Activated naive CD4-positive, alpha-beta T cell treated with anti-CD3 and anti-CD28 coated beads, Interleukin-2, amount 10 ng/mL, durations not matched to agents 7 days and 5 days (primary cell): ENCODE results near the gene RPA1.

Experiments used
- CTCF ChIA-PET: fragments of 350-600 bp; sonication (Branson Sonifier 250); formaldehyde crosslinking; loops from one replicate; lab custom pipeline; 2021; ENCODE audit warnings: antibody characterized with exemption; lab: Charles Lee
- DNase-seq: peaks from one replicate; pipeline ENCODE4 v3.0.0-alpha.2; 2020
- H3K27ac Mint-ChIP-seq: one replicate; pipeline ENCODE4 v1.8.0; 2021; ENCODE audit warnings: mild to moderate bottlenecking, moderate library complexity, mixed read lengths
- H3K27me3 Mint-ChIP-seq: one replicate; pipeline ENCODE4 v1.8.0; 2021; ENCODE audit warnings: mild to moderate bottlenecking, mixed read lengths
- H3K36me3 Mint-ChIP-seq: one replicate; pipeline ENCODE4 v1.8.0; 2021; ENCODE audit warnings: mixed read lengths
- H3K4me1 Mint-ChIP-seq: one replicate; pipeline ENCODE4 v1.8.0; 2021; ENCODE audit warnings: mixed read lengths
- H3K4me3 Mint-ChIP-seq: one replicate; pipeline ENCODE4 v1.8.0; 2021; ENCODE audit warnings: mild to moderate bottlenecking, moderate library complexity, mixed read lengths
- H3K9me3 Mint-ChIP-seq: one replicate; pipeline ENCODE4 v1.8.0; 2021; ENCODE audit warnings: mixed read lengths

The RPA1 gene

DNA sequence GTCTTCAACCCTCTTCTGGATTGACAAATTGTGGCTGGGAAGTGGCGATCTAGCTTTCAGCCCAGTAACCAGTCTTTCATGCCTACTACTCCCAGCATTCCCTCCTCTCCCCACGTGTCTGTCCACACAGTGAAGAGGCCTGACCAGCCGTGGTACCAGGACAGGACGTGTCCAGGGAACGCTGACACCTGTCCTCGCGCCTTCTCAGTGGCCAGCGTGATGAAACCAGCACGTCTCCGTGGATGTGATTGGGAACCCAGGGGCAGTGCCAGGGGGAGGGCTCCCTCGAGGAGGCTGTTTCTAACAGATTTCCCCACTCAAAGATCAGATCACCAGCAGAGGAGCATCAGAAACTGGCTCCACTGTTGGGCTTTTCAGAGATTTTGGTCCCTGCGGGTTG lies 69.1 kb downstream of the RPA1 start:
- Mint-ChIP-seq H3K27ac (no peak overlapping the region), H3K27me3 (peaks cover 4% of the 10 kb centered on the region), H3K4me1 (no peaks in the 10 kb centered on the region), H3K4me3 (no peak overlapping the region), H3K9me3 (no peaks in the 10 kb centered on the region), H3K36me3 (peaks cover 47% of the 10 kb centered on the region)
- CTCF ChIA-PET: no interaction called here
- DNase-seq: no peak

DNA sequence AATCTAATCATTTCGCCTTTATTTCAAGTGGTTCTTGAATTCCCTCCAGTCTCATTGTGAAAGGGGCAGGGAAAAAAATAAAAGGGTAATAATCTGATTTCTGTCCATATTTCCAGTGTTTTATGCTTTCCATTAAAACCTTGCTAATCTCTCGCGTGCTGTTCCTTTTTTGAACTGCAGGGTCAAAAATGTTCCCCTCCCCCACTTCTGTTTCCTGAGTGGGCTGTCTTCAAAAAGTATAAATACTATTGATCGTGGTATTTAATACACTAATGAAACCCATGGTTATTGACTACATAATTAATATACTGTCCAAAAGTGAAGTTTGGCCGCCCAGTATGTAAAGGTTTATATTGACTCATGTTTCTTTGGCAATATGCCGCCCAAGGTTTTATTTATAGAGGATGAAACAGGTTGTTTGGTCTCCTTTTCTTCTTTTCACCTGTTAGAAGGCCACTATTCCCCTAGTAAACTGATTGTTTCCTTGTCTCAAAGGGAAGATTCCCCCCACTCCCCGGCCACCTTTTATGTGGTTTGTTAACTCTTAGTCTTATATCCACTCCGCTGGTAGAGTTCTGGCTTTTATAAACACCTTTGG lies 69.7 kb downstream of the RPA1 start:
- Mint-ChIP-seq H3K9me3 (no peaks in the 10 kb centered on the region), H3K4me1 (no peaks in the 10 kb centered on the region), H3K27ac (no peak overlapping the region), H3K36me3 (peaks cover 40% of the 10 kb centered on the region), H3K4me3 (no peak overlapping the region), H3K27me3 (peaks cover 7% of the 10 kb centered on the region)
- CTCF ChIA-PET: no interaction called here
- DNase-seq: no peak

DNA sequence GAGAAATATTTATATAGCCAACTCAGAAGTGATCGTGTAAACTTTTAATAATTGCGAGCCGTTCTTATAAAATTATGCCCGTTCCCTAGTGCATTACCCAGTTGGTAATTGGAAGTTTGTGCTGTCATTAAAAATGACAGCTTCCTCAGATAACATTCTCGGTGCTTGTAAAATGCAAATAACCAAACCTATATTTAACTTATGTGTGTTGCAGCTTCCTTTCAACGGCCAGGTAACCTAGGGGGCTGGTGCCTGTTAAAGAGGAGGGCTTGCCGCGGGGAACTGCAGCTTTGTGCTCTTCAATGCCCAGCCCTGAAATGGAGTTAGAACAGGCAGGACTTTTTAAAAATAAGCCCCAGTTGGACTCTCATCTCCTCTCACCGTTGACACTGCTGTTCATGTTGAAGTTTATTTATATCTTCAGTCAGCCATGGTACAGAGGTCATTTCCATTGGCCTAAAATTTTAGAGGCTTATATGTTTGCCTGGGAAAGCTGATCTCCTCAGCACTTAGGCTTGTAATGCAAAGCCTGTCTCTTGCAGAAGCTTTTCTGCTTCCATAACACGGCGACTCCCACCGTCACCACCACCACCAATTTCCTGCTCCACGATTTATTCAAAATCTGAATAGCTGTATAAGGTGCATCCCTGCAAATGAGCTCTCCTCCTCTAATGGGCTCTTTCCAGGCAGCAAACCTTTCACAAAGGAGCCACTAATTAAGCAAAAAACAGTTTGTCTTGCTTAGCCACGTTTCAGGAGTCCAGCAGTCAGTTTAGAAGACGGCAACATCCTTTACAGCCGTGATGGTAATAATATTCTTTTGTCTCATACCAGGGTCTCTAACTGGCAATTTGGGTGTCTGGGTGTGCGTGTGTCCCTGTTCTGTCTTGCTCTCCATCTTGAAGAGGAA lies 74.7 kb downstream of the RPA1 start:
- no peak overlapping the region for H3K4me3 Mint-ChIP-seq
- no peaks in the 10 kb centered on the region for H3K9me3 Mint-ChIP-seq
- no peak for DNase-seq
- H3K36me3 Mint-ChIP-seq: peaks cover 4% of the 10 kb centered on the region
- H3K27ac Mint-ChIP-seq: no peak overlapping the region
- peaks cover 57% of the 10 kb centered on the region for H3K27me3 Mint-ChIP-seq
- H3K4me1 Mint-ChIP-seq: peaks cover 13% of the 10 kb centered on the region
- CTCF ChIA-PET: interaction anchor here (0.9 kb wide), 1 partner anchor 22 kb away, joined by 4 read pairs; no protein-coding TSS in a partner anchor

DNA sequence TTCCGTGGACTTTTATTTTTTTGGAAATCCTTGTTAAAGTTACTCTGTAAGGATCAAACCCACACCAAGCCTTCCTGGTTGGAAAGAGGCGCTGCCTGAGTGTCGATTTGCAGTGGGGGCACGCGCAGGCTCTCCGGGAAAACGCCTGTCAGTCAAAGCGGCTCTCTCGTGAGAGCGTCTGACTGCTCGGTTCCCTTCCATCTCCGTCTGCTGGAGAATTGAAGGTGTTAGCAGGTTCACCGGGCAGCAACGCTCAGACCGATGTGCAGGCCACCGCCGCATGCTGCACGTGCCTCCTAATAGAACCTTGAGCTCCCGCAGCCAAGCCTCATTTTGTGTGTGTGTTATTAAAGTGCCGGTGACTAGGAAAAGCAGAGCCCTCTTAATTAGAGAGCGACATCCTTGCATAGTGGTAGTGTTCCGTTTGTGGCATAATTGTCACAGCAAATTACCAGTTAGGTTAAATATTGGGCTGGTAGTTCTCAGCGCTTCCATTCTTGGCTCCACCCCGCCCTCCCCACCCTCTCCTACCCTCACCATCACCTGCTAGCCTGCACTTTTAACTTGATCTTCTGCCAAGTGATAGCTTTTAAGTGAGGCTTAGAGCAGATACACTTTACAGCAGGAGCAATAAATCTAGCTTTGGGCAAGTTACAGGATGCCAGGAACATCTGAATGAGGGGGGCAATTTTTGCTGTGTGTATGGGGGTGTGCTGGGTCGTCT lies 75.5 kb downstream of the RPA1 start:
- peaks cover 2% of the 10 kb centered on the region for H3K36me3 Mint-ChIP-seq
- H3K4me1 Mint-ChIP-seq: peaks cover 13% of the 10 kb centered on the region
- H3K4me3 Mint-ChIP-seq: no peak overlapping the region
- CTCF ChIA-PET: interaction anchor here (0.9 kb wide), 1 partner anchor 23 kb away, joined by 4 read pairs; no protein-coding TSS in a partner anchor
- peaks cover 65% of the 10 kb centered on the region for H3K27me3 Mint-ChIP-seq
- H3K9me3 Mint-ChIP-seq: no peaks in the 10 kb centered on the region
- DNase-seq: no peak
- no peak overlapping the region for H3K27ac Mint-ChIP-seq

DNA sequence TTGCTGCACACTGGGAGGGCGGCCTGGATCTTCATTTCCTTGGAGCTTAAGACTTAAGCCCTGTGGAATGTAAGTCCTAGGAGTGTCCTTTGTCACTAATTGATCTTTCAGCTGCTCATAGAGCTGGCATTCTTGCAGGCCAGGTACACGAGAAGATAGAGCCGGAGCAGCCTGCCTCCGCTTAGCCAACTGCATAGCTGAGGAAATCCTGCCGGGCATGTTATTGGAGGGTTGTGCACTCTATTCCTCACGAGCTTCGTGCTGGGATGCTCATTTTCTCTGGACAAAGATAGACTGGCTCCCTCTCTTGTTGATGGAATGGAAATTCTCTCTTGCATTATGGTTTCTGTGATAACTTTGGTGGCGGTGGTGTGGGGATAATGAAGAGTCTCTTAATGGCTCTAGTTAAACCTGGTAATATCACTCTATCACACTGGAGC lies 76.9 kb downstream of the RPA1 start:
- peaks cover 78% of the 10 kb centered on the region for H3K27me3 Mint-ChIP-seq

DNA sequence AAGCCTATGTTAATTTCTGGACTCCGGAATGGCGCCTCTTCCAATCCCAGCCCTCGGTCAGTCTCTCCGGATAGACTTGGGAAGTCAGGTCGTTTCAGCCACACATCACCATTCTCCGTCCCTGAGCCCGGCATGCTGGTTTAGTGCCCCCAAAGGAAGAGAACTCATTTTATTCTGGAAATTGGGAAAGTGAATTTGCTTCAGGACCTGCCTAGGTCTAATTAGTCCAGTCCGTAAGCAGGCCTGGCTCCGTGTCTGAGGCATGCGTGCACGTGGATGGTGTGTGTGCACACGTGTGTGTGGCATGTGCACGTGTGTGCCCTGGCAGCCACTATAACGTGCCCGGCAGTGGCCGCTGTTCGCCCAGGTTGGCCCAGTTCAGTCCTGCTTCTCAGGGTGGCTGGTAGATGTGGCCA lies 77.4 kb downstream of the RPA1 start:
- H3K27me3 Mint-ChIP-seq: peaks cover 84% of the 10 kb centered on the region
- H3K9me3 Mint-ChIP-seq: no peaks in the 10 kb centered on the region
- H3K36me3 Mint-ChIP-seq: peaks cover 2% of the 10 kb centered on the region
- no peak overlapping the region for H3K27ac Mint-ChIP-seq
- CTCF ChIA-PET: no interaction called here
- no peak for DNase-seq
- H3K4me3 Mint-ChIP-seq: no peak overlapping the region
- peaks cover 13% of the 10 kb centered on the region for H3K4me1 Mint-ChIP-seq

More for the DNA sequence above, 76.9 kb downstream of the RPA1 start:
- CTCF ChIA-PET: no interaction called here
- DNase-seq: no peak
- Mint-ChIP-seq H3K4me3 (no peak overlapping the region), H3K36me3 (peaks cover 2% of the 10 kb centered on the region), H3K9me3 (no peaks in the 10 kb centered on the region), H3K4me1 (peaks cover 13% of the 10 kb centered on the region), H3K27ac (no peak overlapping the region)

DNA sequence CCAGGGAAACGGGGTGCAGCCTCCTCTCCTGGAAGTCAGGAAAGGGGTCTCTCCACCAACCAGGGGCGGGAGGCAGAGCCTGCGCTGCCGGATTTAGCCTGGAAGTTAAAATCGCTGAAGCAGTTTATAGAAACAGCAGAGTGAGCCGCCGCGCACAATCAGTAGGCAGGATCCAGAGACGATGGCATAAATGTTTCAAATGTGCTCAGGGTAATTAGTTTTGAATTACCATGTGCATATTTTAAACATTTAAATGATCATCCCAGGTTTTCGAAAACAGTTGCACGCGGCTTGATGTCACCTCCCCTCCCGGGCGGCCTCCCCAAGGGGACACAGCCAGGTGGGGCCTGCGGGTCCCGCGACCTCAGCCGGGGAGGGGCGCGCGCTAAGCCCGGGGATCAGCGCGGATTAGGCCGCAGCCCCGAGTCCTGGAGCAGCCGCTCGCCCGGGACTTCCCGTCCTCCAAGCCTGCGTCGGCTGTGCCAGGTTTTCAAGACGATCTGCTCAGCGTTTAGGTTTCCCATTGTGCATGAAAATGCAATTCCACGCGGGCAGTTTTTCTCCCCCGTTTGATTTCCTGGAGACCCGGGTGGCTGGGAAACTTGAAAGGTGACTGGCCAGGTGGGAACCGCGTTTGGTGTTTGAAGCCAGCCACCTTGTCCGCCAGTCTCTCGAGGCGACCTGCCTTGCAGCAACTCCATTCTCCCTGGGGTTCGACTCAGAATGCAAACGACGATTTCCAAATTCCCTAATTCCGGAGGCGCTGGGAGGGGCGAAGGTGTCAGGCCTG lies 78.3 kb downstream of the RPA1 start:
- no peak overlapping the region for H3K27ac Mint-ChIP-seq
- peak; percentile 37 for DNase-seq
- CTCF ChIA-PET: interaction anchor here (1.0 to 1.6 kb wide), 6 partner anchors 11 to 474 kb away, joined by 3 to 16 read pairs (median 5); partner anchors contain the start of gene RTN4RL1
- peaks cover 91% of the 10 kb centered on the region for H3K27me3 Mint-ChIP-seq
- peaks cover 13% of the 10 kb centered on the region for H3K4me1 Mint-ChIP-seq
- no peaks in the 10 kb centered on the region for H3K9me3 Mint-ChIP-seq
- peaks cover 2% of the 10 kb centered on the region for H3K36me3 Mint-ChIP-seq
- H3K4me3 Mint-ChIP-seq: no peak overlapping the region

DNA sequence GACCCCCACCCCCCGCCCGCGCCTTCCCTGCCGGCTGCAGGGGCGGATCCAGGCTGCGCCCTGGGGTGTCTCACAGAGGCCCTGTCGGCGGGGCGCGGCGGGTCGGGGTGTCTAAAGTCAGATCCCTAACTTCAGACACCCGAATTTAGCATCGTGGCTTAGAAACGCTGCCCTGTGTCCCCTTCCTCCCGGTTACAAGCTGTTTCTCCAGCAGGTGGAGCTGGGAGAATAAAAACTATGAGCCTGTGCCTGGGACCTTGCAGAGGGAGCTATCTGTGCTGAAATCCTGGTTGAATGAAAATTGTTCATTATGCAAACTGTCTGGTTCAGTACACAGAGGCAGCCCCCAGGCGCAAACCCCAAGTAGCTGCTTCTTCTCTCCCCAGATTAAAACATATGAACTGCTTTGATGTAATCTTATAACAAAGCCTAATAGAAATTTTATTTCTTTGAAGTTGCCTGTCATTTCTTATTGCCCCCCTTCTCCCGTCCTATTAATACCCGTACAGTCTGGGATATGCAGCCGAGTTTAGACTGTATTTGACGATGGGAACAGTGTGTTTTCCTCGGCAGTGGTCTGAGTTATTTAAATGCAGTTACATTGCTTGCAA lies 79.0 kb downstream of the RPA1 start:
- Mint-ChIP-seq H3K9me3 (no peaks in the 10 kb centered on the region), H3K27me3 (peaks cover 94% of the 10 kb centered on the region), H3K4me1 (peaks cover 13% of the 10 kb centered on the region), H3K36me3 (peaks cover 2% of the 10 kb centered on the region), H3K27ac (no peak overlapping the region), H3K4me3 (no peak overlapping the region)
- DNase-seq: peak; percentile 70
- CTCF ChIA-PET: interaction anchor here (1.0 to 1.6 kb wide), 6 partner anchors 10 to 474 kb away, joined by 3 to 16 read pairs (median 5); partner anchors contain the start of gene RTN4RL1

DNA sequence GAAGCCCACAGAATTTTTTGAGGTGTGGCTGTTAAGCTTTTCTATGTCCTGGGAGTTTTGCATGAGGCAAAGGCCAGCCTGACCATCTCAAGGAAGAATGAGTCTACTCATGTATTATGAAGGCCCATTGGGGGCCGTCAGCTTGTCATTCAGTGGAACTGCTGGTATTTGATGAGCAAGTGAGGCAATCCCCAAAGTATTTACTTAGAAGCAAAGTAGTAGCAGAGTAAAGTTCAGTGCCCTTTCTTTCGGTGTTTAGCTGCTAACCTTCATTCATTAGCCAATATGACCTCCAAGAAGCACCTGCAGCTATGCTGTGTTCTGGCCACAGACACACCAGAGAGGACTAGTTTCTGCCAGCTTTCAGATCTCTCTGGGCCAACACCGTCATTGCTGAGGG lies 80.2 kb downstream of the RPA1 start:
- Mint-ChIP-seq H3K27me3 (peaks cover 99% of the 10 kb centered on the region), H3K9me3 (no peaks in the 10 kb centered on the region), H3K4me1 (peaks cover 13% of the 10 kb centered on the region), H3K4me3 (no peak overlapping the region), H3K36me3 (peaks cover 2% of the 10 kb centered on the region), H3K27ac (no peak overlapping the region)
- no peak for DNase-seq
- CTCF ChIA-PET: interaction anchor here (0.7 to 1.4 kb wide), 3 partner anchors 116 to 492 kb away, joined by 3 to 6 read pairs (median 5); no protein-coding TSS in a partner anchor

DNA sequence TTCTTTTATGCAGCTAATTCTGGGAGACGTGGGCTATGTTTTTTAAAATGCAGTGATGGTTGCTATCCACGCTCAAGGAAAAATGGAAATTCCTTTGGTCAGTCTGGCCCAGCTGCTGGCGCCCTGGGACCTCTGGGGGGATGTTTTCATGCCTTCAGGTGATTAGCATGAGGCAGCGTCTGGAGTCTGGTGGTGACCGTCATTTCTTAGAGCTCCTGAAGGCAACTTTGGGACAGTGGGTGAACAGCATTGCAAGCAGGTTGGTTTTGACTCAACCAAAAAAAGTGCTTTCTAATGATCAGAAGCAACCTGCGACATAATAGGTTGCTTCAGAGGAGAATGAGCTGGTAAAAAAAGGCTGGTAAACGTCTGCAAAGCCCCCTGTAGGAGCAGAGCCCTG lies 82.3 kb downstream of the RPA1 start:
- CTCF ChIA-PET: interaction anchor here (0.7 kb wide), 1 partner anchor 504 kb away, joined by 3 read pairs; no protein-coding TSS in a partner anchor
- Mint-ChIP-seq H3K4me3 (no peak overlapping the region), H3K36me3 (peaks cover under 1% of the 10 kb centered on the region), H3K4me1 (peaks cover 13% of the 10 kb centered on the region), H3K27ac (no peak overlapping the region), H3K9me3 (no peaks in the 10 kb centered on the region), H3K27me3 (peaks cover 98% of the 10 kb centered on the region)
- no peak for DNase-seq

DNA sequence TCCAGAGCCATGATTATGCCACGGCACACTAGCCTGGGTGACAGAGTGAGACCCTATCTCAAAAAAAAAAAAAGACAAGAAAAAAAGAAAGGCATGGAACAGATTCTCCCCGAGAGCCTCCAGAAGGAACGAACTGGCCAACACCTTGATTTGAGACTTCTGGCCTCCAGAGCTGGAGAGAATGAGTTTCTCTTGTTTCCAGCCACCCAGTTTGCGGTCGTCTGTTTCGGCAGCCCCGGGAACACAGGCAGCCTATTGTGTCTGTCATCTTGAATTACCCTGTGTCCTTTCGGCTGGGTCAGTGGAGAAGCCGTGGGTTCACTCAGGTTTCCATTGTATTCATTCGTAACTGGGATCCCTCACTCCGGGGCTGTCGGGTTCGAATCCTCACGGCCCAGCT lies 83.9 kb downstream of the RPA1 start:
- peaks cover 4% of the 10 kb centered on the region for H3K4me1 Mint-ChIP-seq
- H3K4me3 Mint-ChIP-seq: no peak overlapping the region
- DNase-seq: no peak
- H3K27me3 Mint-ChIP-seq: peaks cover 87% of the 10 kb centered on the region
- CTCF ChIA-PET: no interaction called here
- no peaks in the 10 kb centered on the region for H3K36me3 Mint-ChIP-seq
- no peak overlapping the region for H3K27ac Mint-ChIP-seq
- no peaks in the 10 kb centered on the region for H3K9me3 Mint-ChIP-seq

DNA sequence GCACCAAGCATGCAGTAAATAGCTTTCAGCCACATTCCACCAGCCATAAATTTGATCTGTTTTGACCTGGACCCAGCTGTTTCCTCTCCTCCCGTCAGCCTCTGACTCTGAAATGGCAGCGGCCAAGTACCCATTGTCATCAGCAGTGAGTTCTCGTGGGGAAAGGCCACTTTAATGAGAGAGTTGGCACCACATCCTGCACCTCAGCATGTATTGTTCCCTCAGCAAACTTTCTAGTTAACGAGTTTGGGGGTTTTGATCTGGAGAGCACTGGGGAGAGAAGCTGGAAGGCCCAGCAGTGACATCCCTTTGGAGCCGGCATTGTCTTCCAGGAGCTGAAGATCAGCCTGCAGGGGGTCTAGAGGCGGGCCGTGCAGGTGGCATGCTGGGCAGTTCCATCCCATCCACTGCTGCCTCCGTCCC lies 84.9 kb downstream of the RPA1 start:
- no peak for DNase-seq
- no peak overlapping the region for H3K4me3 Mint-ChIP-seq
- H3K27me3 Mint-ChIP-seq: peaks cover 77% of the 10 kb centered on the region
- no peak overlapping the region for H3K27ac Mint-ChIP-seq
- H3K4me1 Mint-ChIP-seq: no peaks in the 10 kb centered on the region
- no peaks in the 10 kb centered on the region for H3K9me3 Mint-ChIP-seq
- H3K36me3 Mint-ChIP-seq: no peaks in the 10 kb centered on the region
- CTCF ChIA-PET: no interaction called here

DNA sequence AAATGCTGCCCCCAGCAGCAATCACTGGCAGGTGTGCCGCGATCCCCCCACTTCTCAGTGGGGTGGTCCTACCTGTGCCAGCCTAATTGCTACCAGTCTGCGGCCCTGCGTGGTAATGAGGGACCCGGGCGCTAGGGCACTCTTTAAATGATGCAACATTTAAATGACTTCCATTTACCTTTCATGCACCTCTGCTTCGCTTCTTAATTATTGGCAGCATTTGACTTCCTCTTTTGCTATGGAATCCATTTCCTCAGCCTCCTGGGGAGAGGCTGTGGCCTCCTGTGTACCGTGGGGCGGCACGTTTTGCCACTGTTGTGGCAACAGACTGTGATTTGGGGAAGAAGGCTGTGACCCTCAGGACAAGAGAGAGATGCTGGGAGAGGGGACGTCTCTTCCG lies 86.1 kb downstream of the RPA1 start:
- Mint-ChIP-seq H3K9me3 (no peaks in the 10 kb centered on the region), H3K4me1 (no peaks in the 10 kb centered on the region), H3K27me3 (peaks cover 65% of the 10 kb centered on the region), H3K36me3 (no peaks in the 10 kb centered on the region), H3K4me3 (no peak overlapping the region), H3K27ac (no peak overlapping the region)
- CTCF ChIA-PET: no interaction called here
- DNase-seq: no peak
